Measurements from ENCODE around the gene CFAP97D2. TPM values are rescaled to one million over a fixed set of nuclear protein-coding genes. Genes with fewer than 3 reads are reported as not detected.
"Not testable (repeated sequence)": the region's sequence is repeated elsewhere in the genome, so short reads cannot be mapped to it uniquely, and the experiment has no call there.

Gene CFAP97D2
- not detected for total RNA-seq

DNA sequence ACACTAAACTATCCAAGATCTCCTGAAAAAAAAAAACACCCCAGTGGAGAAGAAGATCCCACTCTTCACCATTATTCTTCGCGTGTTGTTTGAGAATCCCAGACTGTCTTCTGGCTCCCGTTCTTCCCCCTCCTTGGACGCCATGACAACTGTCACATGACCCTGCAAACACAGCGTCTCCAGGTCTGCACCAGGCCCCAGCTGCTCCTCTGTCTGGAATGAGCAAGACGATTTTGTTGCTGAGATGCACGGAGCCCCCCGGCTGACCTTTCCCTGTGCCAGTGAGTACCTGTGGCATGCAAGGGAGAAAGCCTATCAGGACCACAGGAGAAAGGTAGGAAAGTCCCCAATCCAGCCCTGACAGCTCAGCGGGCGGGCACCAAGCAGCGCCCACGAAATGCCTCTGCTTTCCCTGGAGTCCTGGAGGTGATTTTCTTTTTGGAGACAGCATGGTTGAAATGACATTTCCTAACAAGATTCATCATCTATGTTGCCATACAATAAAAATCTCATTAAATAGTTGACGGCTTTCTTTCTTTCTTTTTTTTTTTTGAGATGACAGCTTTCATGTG lies at the start of gene CFAP97D2:
Gene CFAP97D2, plus strand, starts transcription at position 171 of the 572 bp plus-strand sequence. Its CDS starts 74 bp downstream, at position 245.
- DNase-seq (ENCODE audit: low read depth in 2 of 3, low spot score in 2 of 3): no peak

DNA sequence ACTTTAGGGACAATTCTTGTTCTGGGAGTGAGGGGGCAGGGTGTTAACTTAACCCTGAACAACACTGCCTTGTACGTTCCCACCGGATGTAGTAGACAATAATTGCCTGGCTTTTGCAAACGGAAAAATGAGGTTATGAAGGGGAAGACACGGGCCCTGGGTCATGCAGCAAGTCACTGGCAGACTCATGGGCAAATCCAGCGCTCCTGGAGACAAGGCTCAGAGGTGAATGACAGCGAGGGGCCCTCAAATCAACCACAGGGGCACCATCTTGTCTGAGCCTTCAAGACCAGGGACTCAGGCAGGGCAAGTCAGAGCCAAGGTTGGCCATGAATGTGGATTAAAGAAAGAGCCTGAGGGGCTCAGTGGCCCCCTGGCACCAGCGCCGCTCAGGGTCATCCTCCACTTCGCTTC lies 49.4 kb upstream of the CFAP97D2 start:
- no peak for DNase-seq (ENCODE audit: low read depth in 2 of 3, low spot score in 2 of 3)

DNA sequence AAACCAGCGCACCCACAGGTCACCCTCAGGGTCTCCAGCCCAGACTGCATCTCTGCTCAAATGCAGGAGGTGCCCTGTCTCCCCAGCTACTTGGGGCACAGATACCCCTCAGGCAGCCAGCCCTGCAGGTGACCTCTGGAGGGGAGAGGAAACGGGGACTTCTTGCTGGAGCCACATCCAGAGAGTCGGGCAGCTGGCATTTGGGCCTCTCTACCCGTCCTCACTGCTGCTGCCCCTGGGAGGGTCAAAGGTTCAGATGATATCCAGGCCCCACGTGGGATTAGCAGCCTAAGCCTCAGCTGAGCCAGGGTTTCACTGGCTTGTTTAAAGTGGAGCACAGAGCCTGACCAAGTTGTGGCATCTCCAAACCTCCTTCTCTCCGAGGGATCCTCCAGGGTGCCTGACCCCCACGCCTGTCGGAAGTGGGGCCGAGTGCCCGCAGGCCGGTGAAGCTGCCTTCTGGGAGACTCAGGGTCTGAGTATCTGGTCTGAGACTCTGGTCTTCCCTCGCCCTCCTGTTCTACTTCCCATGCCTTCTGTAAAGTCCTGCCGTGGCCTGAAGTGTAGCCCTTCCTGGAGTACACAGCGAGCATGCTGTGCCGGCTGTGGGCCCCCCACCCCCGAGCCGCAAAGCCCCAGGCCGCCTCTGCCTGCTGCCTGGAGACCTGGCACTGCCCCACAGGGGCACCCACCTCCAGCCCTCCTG lies 48.8 kb upstream of the CFAP97D2 start:
- no peak for DNase-seq (ENCODE audit: low read depth in 2 of 3, low spot score in 2 of 3)

DNA sequence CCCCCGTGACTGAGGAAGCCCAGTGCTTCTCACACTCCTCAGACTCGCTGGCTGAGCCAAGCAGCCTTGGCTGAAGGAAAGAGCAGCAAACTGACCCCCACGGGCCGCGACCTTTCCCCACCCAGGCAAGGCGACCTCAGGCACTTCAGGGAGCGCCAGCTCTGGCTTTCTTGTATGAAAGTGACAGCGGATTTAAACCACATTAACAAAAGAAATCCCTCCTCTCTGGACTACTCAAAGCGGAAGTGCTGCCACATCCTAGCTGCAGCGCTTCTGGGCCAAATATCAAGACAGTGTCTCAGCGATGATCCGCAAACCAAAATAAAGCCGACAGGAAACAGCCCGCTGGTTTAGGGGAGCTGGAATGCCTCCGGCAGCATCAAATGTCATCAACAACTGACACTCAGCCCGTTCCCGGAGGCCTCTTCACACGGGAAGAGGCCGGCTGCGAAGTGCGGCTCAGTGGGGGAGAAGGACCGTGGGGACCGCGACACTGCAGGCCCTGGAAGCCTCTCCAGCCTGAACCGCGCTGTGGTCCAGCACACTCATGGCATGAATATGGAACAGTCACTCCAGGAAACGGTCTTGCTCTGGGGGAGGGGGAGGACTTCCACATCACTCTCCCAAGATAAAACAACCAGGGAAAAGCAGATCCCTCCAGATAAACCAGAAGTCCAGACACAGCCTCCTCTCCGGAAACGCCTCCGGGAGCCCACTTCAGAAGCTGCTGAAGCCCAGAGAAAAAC lies 48.0 kb upstream of the CFAP97D2 start:
- peak in 2 of 3 donors; percentile 44 to 64 for DNase-seq (ENCODE audit: low read depth in 2 of 3, low spot score in 2 of 3)

DNA sequence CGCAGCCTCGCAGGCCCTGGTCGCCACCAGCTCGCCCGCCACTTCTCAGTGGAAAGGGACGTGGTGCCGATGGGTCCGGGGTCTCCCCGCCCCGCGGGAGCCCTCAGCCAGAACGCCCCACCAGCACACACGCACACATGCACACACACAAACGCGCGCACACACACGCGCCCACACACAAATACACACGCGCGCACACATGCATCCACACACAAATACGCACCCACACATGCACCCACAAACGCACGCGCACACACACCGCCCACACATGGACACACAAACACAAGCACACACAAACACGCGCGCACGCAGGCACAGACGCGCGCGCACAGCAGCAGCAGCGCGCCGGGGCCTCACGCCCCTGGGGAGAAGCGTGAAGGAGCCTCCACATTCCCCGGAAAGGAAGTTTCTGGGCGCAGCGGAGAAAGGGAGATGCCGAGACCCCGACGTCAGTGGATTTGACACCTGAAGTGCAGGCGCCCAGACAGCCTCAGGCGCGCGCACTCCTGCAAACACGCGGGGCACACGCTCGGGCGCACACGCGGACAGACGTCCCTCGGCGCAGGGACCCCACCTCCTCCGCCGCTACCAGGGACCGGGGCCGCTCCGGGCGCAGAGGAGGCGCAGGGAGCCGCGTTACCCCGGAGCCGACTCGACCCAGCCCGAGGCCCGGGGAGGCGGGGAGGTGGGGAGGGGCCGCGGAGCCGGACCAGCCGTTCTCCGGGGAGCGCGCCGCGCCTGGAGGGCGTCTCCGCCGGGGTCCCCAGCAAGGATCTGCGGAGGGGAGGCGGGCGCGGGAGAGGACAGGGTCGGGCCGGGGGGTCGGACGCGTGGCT lies 47.3 kb upstream of the CFAP97D2 start:
- no peak for DNase-seq (ENCODE audit: low read depth in 2 of 3, low spot score in 2 of 3)

DNA sequence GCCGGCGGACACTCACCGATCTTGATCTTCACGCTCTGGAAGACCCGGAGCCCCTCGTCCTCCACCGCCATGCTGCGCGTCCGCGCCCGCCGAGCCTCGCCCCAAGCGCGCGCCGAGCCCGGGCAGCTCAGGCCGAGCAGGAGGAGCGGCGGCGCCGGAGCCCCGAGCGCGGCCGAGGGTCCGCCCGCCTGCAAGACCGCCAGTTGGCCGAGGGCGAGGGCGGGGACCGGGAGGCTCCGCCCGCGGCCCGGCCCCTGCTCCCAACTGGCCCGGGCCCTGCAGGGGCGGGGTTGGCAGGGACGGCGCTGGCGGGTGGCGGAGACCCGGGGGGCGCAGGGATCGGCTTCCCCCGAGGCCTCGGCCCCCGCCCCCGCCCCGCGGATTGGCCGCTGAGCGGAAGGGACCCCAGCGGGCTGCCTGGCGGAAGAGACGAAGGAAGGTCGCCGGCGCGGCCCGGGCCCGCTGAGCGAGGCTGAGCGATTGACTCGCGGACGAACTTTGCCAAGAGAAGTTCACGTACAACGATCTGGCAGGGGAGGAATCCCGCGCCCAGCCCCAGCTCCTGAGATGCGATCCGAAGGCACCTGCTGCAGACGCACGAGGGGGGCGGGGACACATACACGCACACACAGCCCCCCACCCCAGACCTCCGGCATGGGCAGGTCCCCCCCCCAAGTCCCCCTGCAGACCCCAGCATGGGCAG lies 46.5 kb upstream of the CFAP97D2 start, which contains the start of gene RASA3:
Gene RASA3, minus strand, starts transcription at position 205 of the 703 bp plus-strand sequence. Its CDS starts 134 bp downstream, at position 71.
- DNase-seq (ENCODE audit: low read depth in 2 of 3, low spot score in 2 of 3): peak in 2 of 3 donors; percentile 63 to 67

DNA sequence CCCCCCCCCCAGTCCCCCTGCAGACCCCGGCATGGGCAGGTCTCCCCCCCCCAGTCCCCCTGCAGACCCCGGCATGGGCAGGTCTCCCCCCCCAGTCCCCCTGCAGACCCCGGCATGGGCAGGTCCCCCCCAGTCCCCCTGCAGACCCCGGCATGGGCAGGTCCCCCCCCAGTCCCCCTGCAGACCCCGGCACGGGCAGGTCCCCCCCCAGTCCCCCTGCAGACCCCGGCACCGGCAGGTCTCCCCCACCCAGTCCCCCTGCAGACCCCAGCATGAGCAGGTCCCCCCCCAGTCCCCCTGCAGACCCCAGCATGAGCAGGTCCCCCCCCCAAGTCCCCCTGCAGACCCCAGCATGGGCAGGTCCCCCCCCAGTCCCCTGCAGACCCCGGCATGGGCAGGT lies 45.9 kb upstream of the CFAP97D2 start:
- not testable (repeated sequence) for DNase-seq (ENCODE audit: low read depth in 2 of 3, low spot score in 2 of 3)

DNA sequence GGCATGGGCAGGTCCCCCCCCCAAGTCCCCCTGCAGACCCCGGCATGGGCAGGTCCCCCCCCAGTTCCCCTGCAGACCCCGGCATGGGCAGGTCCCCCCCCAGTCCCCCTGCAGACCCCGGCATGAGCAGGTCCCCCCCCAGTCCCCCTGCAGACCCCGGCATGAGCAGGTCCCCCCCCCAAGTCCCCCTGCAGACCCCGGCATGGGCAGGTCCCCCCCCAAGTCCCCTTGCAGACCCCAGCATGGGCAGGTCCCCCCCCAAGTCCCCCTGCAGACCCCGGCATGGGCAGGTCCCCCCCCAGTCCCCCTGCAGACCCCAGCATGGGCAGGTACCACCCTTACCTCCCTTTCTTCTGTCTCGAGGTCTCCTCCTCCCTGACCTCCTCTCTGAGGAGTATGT lies 45.5 kb upstream of the CFAP97D2 start:
- DNase-seq (ENCODE audit: low read depth in 2 of 3, low spot score in 2 of 3): not testable (repeated sequence)

DNA sequence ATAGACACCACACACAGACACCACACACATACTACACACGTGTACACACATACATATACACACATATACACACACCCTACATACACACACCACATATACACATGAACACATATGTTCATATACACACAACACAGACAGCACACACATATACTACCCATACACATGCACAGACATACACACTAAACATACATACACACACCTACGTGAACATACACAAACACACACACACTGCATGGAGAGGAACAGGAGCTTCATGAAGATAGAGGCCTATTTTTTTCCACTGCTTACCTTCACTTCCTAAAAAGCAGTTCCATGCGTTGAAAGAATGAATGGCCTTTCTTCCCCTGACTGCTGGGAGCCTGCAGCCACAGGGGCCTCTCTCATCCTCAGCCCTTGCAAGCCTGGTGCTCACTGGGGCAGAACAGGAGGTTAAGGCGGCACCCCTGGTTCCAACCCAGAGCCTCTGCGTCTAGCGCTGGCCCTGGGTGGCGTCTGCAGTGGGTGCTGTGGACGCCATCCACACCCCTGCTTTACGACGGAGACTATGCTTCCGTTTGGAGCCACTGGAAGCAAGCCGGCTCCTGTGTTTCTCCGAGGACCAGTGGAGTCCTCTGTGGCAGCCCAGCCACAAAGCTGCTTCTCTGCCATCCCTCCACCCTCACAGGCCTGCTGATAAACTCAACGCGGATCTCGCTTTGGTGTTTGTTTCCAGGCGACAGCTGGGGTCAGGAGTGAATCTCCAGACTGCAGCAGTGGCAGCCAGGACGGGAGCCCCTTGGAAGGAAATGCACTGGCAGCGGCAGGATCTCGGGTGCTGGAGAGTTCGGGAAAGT lies 44.7 kb upstream of the CFAP97D2 start:
- no peak for DNase-seq (ENCODE audit: low read depth in 2 of 3, low spot score in 2 of 3)

DNA sequence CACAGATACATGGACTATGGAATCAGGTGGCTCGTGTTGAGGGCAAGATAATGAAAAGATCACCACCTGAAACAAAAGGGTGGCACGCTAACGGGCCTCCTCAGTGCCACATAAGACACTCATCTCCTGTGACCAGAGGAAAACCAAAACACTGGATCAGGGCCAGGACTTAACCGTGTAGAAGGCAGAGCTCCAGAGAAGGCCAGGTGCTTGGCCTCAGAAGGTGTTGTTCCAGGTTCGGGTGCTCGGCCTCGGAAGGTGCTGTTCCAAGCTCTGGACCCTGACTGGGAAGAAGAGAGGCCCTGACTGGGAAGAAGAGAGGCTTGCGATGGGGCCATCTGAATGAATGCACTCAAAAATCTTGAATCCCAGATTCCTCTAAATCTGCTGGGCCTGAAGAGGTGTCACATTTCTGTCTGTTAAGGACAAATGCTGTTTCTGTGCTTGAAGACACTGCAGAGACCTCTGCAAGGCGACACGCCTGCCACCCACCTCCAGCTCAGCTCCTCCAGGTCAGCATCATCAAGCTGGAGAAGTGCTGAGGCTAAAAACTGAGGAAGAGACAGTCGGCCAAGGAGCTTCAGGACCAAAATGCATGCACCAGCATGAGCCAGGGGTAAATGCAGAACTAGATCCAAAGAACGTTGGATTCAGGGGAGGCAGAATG lies 44.0 kb upstream of the CFAP97D2 start:
- no peak for DNase-seq (ENCODE audit: low read depth in 2 of 3, low spot score in 2 of 3)

DNA sequence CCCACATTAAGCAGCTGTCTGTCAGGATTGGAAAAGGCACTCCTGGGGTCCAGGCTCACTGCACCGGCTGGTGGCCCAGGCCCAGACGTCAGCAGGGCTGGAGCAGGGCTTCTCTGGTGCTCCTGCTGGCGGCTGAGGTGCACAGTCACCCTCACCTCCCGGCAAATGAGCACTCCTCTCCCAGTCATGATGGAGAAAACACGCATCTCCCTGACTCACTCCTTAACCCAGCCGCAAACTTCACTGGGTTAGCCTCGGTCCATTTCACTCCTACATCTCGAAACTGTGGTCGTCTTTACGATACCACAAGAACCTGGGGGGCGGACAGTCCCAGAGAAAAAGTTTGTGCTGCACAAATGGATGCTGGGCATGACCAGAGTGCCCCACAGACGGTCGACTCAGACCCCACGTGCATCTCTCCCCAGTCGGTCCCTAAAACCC lies 43.3 kb upstream of the CFAP97D2 start:
- no peak for DNase-seq (ENCODE audit: low read depth in 2 of 3, low spot score in 2 of 3)

DNA sequence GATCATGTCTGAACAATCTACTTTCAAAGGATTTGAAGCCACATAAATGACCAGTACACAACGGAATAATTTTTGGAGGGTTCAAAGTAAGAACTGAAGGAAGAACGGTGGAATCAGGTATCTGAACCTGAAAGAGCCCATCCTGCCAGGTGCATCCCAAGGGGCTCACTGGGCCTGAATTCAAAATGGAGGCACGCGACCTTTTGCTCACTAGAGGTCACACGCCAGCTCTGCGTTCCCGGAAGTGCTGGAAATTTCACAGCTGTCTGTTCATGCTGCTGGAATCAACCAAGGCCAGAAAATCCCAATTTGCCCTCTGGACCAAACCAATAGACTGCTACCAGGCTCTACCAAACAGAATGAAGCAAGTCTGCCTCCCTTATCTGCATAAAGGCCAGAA lies 42.5 kb upstream of the CFAP97D2 start:
- DNase-seq (ENCODE audit: low read depth in 2 of 3, low spot score in 2 of 3): no peak

DNA sequence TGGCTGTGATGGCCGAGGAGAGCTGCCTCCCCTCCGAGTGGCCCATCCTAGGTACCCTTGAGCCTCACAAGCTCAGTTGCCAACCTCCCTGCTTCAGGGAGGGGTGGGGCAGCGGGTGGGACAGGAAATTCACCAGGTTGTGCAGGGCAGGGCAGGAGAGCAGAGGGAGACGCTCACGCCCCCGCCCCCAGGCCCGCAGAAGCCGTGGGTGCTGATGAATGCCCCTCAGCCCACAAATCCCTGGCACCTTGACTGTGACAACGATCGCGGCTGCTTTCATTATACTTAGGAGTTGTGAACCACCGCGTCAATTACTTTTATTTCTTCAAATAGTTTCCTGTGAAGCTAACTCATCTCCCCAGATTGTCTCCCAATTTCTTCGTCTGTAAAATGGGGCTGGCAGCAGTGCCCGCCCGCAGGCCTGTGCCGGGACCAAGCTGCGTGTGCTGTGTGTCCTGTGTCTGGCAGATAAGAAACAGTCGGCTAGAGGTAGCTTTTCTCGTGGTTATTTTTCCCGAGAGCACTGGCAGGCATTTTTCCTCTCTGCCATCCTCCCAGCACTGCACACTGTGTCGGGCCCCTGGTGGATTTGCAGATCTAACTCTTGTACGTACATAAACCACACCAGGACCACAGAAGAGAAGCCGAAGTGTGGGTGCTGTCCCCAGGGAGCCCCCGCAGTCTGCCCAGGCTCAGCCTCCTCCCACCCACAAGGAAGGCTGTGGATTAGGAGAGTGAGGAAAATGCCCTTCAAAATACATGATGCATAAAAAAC lies 38.7 kb upstream of the CFAP97D2 start:
- DNase-seq (ENCODE audit: low read depth in 2 of 3, low spot score in 2 of 3): no peak

DNA sequence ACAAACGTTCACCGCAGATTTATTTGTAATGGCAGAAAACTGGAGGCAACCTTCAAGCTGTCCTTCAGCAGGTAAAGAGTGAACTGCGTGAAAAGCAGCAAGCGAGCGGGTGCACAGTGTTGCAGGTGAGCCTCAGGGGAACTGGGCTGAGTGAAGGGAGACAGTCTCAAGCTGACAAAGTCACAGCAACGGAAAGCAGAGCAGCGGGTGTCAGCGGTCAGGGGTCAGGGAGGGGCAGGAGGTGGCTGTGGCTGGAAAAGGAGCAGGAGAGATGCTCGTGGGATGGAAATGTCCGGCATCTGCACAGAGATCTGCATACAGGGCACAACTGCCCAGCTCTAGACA lies 38.2 kb upstream of the CFAP97D2 start:
- no peak for DNase-seq (ENCODE audit: low read depth in 2 of 3, low spot score in 2 of 3)

DNA sequence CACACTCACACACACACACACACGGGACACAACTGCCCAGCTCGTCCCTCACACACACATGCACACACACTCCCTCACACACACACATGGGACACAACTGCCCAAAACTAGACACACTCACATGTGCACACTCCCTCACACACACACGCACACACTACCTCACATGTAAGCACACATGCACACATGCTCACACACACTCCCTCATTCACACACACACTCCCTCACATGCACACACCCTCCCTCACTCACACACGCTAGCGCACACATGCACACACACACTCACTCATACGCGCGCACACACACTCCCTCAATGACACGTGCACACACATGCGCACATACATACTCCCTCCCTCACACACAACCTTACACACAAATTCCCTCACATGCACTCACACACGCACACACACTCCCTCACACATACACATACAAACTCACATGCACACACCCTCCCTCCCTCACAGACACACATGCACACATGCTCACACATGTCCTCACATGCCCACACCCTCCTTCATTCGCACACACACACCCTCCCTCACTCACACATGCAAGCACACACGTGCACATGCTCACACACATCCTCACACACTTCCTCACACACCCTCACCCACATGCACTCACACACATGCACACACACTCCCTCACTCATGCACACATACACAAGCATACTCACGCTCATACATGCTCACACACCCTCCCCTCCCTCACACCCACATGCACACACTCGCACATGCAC lies 37.6 kb upstream of the CFAP97D2 start:
- DNase-seq (ENCODE audit: low read depth in 2 of 3, low spot score in 2 of 3): no peak

DNA sequence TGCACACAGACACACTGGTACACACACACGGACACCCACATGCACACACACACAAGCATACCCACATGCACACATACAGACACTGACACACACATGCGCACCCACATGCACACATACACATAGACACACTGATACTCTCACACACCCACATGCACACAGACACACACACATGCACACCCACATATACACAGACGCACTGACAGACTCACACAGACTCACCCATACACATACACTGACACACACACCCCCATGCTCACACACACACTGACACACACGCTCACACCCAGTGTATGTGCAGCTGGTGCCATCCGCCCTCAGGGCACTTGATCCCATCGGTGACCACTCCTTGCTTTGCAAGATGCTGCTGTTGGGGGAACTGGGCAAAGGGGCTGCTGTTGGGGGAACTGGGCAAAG lies 36.9 kb upstream of the CFAP97D2 start:
- no peak for DNase-seq (ENCODE audit: low read depth in 2 of 3, low spot score in 2 of 3)

Data from hematopoietic multipotent progenitor cell (in vitro differentiated cells).